Globus pallidus (tissue), 1 donor: ENCODE measurements around the gene HTRA2.
"Not testable (repeated sequence)": the region's sequence is repeated elsewhere in the genome, so short reads cannot be mapped to it uniquely, and the experiment has no call there.

ENCODE experiments used
- DNase-seq: peaks from one replicate; pipeline ENCODE4 v3.0.0-alpha.2; 2015; ENCODE audit warnings: low spot score

The HTRA2 gene

DNA sequence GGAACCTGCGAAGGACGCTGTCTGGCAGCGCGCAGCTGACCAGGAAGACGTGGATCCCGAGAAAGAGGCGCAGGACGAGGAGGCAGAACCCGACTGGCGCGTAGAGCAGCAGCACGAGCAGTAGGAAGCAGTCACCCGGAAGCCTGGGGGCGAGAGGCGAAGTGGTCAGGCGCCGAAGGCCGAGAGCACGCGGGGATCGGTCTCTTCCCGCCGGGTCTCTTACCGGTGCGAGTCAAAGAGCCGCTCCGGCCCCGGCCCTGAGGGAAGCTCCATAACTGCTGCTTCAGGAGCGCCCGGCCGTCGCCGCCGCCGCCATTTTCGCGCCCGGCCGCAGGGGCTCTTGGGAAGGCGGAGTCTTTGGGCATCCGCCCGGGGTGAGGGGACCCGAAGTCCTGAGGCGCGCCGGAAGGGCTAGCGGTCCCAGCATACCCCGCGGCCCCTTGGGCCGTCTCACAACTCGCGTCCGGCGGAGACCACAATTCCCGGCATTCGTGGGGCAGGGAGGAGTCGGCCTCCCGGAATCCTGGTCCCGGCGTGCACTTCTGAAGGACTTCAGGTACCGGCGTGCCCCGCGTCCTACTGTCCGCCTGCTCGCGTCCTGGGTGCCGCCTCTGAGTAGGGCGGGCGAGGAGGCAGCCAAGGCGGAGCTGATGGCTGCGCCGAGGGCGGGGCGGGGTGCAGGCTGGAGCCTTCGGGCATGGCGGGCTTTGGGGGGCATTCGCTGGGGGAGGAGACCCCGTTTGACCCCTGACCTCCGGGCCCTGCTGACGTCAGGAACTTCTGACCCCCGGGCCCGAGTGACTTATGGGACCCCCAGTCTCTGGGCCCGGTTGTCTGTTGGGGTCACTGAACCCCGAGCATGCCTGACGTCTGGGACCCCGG is at the start of gene HTRA2, which contains the start of gene AUP1:
Gene HTRA2, plus strand, starts transcription at position 577 of the 882 bp plus-strand sequence. Its CDS starts 74 bp downstream, at position 651.
Gene AUP1, minus strand, starts transcription at position 350 of the 882 bp plus-strand sequence. Its CDS starts 77 bp downstream, at position 273.
- peak; percentile 98 for DNase-seq

GRCh38 chr2:74481431-74481830 is 48.3 kb upstream of the HTRA2 start:
- DNase-seq = no peak

DNA sequence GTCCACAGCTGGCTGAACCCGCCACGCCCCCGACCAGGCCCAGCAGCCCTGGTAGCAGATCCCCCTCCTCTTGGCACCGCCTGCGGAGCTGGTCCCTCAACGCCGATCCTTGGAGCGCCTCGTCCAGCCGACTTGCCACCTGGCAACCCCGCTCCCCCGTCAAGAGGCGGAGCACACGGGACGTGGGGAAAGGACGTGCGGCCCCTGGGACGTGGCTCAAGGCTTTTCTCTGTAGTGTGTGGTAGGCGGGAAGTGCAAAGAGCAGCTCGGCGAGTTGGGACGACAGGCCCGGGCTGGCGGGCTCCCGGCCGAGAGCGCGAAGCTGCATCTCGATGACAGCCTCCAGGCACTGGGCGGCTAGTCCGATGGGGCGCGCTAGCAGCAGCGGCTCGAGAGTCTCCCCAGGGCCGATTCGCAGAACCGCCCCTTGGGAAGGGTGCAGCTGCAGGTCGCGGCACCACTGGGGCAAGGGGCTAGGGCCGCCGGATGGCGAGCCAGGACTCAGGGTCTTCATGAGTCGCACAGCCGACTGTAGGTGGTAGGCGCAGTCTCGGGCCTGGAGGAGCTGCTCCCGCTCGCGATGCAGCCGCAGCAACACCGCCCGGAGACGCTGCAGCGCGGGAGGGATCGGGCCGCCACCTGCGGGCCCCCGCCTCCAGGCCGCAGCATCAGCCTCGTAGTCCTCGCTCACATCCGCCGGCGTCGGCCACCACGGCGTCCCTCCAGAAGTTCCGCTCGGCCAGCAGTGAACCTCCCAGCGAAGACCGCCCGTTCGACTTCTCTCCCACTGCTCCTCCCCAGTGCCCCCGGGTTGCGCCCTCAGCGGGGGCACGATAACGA is 47.6 kb upstream of the HTRA2 start:
- DNase-seq = no peak

DNA sequence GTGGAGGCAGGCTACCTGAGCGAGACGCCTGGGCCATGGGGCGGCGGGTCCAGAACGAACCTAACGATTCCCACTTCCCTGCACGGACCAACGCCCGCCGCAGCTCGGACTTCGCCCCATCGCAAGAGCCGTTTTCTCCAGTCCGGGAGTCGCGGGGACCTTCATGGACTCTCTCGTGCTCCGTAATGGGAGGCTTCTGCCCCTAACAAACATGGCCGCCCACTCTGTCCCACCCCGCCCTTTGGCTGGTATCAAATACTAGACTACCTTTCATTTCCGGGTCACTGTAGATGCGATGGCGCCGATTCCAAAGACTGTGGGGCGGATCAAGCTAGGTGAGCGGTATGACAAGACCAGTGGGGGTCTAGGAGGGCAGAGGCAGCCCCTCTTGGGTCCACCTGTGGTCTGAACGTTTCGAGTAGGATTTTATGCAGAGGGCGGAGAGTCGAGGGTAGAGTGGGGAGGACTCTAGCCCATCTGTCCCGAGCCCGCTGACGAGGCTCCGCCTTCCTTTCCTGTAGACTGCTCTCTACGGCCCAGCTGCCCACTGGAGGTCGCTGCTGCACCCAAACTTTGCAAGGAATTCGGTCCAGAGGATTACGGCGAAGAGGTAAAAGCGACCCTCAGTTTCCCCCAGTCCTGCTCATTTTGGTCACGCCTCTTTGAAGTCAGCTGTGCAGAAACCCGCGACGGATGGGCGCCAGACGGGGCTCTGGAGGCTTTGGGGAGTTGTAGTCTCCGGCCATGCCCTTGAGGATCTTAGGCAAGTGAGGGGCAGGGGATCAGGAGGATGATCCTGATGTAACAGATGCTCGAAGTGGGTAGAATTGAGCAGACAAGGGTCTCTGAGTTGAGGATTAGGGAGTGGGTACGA is 46.7 kb upstream of the HTRA2 start, which contains the start of the genes CCDC142 and TTC31:
Gene CCDC142, minus strand, starts transcription at position 198 of the 874 bp plus-strand sequence. Its CDS starts 161 bp downstream, at position 37.
Gene TTC31, plus strand, starts transcription at position 281 of the 874 bp plus-strand sequence. Its CDS starts 15 bp downstream, at position 296.
- peak; percentile 97 for DNase-seq

GRCh38 chr2:74483675-74484164 is 46.0 kb upstream of the HTRA2 start:
- DNase-seq = not testable (repeated sequence)

DNA sequence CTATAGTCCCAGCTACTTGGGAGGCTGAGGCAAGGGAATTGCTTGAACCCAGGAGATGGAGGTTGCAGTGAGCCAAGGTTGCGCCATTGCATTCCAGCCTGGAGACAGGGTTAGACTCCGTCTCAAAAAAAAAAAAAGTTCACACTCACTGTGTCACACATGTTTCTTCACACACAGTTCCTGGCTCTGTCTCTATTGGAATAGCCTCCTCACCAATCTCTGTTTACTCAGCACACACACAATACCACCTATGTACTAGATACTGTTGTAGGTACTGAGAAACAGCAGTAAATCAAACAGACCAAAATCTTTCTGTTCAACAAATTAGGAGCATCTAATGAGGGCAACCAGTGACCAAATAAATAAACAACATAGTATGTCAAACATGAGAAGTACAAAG is 43.6 kb upstream of the HTRA2 start:
- no peak for DNase-seq

- DNase-seq = no peak
These were observed 40.9 kb upstream of the HTRA2 start for GRCh38 chr2:74488643-74489481.

DNA sequence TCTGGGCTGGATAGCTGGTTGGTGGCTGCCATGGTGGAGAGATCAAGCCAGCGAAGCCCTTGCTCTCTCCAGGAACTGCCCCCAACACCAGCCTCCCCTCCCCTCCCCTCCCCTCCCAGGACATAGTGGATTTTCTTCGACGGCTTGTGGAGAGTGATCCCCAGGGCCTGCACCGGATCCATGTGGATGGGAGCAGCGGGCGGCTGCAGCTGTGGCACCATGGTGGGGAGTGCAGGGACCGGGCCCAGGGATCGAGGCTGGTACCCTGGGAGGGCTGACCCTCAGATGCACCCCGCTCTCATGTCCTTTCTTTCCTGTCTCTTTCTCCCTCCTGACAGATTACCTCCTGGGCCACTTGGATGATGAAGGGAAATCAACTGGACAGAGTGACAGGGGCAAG is 39.8 kb upstream of the HTRA2 start:
- no peak for DNase-seq

DNA sequence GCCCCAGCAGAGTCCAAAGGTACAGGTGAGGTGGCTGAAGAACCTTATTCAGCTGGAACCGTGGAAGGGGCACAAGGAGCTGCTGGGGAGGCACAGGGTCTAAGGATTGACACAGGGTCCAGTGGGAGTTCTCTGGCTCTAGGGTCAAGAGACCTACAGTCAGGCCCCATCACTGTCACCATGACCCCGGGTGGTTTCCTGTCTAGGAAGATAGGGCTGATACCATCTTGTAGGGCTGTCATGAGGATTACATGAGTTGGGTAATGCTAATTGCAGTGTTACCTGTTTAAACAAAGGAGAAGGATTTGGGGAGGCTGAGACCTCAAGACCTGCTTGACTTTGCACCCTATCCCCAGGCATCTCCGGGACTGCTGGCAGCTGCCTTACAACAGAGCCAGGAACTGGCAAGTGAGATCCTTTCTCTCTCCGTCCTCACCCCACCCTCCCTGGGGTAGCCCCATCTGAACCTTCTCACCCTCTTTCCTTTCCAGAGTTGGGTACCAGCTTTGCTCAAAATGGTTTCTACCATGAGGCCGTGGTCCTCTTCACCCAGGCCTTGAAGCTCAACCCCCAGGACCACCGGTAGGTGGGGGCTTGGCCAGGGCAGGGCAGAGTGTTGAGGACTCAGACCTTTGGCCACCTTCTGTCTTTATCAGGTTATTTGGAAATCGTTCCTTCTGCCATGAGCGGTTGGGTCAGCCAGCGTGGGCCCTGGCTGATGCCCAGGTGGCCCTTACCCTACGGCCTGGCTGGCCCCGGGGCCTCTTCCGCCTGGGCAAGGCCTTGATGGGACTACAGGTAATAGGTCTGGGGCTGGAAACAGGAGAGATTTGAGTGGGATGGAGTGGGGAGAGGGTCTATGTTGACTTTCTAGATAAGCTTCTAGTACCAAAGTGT is 37.8 kb upstream of the HTRA2 start:
- DNase-seq = no peak

DNA sequence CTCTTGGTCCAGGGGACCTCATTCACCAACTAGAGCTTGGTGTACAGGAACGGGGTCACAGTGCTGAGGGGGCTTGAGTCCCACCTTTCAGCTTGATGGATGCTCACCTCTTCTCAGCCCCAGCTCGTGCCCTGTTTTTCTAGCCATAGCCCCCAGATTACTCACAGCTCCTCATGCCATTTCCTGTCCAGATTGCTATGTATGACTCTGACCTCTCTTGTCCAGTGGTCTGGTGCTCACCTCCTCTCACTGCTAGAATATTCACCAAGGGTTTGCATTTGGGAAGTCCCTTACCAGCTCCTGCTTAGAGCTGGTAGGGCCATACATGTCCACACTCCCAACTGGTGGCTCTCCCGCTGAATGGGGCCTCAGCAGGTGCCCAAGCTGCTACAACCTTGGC is 36.2 kb upstream of the HTRA2 start:
- no peak for DNase-seq

- DNase-seq = no peak
These were observed 34.3 kb upstream of the HTRA2 start for GRCh38 chr2:74495440-74495839.

GRCh38 chr2:74496997-74497776 is 32.5 kb upstream of the HTRA2 start:
- DNase-seq = no peak

DNA sequence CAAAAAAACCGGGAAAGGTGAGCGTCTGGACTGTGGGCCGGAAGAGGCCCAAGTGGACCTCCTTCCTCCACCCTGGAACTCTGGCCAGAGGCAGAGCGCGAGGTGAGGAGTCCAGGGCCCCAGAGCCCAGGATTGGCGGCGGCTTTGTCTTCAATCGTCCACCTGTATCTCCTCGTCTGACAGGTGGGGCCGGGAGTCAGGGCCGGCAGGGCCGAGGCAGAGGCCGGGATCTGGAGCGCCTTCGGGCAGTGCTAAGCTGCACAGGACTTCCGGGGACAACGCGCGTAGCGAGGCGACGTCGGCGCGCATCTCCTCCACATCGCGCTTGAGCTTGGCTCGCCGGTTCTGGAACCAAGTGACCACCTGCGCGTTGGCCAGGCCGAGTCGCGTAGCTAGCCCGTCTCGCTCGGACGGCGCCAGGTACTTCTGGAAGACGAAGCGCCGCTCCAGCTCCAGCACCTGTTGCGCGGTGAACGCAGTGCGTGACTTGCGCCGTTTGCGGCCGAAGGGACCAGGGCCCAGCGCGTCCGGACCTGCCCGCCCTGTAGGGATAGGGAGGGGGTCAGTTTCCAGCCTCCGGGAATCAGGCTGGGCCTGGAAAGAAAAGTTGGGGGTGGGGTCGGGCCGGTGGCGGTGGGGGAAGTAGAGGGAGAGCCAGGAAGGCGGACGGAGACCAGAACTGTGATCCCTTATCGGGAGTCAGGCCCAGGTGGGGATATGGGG is 31.8 kb upstream of the HTRA2 start:
- DNase-seq = no peak

DNA sequence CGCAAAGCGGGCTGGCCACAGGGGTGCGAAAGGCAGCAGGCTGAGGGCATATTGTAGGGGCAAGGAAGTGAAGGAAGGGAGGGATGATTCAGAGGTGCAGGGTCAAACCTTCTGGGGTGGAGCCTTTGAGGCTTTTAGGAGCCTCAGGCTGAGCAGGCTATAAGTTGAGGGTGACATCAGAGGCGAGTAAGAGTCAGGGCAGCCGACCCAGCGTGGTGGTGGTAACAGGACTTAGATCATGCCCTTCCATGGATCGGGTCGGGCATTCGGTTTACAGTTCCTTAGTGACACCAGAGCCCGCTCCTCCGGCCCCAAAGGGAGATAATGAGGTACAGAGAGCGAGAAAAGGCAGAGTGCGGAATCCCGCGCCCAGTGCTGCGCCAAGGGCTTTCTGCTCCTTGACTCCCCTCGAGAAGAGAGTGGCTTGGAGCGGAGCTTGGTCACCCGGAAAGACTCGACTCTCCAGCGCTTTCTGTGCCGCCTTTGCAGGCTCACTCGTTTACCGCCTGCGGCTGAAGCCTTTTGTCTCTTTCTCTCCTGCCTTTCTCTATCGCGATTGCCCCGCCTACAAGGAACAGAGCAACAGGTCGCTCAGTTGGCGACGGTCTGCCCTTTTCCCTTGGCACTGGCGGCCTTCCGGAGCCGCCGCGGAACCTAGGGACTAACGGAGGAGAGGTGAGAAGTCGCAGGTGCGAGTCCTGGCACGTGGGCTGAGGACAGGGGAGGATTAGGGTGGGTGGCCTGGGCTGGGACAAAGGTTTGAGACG is 31.1 kb upstream of the HTRA2 start:
- no peak for DNase-seq

DNA sequence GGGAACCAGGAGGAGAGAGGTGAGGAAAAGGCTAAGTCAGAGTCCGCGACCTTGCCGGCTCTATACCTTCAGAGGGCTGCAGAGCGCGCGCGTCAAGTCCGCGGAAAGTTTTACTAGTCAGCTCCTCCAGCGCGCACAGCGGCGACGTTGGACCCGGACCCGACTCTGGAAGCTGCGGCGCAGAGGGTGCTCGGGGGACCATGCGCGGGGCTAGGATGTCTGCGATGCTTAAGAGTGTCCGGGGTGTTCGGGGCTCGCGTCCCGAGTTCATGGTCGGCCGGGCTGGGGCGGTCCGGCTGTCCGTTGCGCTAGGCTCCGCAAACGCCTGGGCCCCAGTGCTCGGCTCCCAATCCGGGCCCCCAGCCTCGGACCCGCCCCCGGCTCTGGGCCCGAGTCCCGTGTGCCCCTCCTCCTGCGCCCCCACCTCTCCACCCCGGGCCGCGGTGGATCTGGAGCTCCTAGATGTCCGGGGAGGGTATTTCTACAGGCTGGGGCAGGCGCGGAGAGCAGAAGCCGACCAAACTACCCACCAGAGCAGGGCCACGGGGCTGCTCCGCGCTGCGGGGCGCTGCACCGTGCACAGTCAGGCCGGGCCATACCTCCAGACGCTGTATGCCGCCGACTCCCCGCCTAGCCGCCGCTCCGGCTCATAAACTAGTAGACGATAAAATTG is 30.3 kb upstream of the HTRA2 start, which contains the start of gene LBX2:
Gene LBX2, minus strand, starts transcription at position 337 of the 673 bp plus-strand sequence. Its CDS starts 66 bp downstream, at position 271.
- DNase-seq = no peak

DNA sequence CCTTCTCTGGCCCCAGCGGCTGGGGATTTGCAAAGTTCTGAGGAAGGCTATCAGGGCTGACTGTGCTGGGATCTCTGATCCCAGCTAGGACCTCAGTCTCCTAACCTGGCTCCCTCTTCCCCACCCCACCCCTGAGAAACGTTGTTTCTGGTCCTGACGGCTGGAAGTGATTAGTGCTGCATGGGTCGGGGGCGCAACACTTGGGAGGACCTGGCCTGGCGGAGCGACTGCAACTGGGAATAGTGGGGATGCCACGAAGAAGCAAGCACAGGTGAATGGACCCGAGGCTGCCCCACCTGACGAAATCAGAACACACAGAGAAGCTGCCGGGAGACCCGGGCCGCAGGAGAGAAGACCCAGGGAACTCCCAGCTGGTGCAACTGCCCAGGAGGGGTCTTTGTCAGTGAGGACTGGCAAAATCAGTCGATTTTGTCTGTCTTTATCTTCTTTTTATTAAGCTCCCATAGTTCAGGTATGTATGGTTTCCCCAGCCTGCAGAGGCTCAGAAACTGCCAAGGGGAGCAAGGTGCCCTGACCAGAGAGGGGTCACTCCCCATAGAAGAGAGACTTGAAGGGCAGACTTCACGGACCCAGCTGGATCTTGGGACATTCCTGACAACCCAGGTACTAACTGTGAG is 29.7 kb upstream of the HTRA2 start:
- no peak for DNase-seq
